Right ventricle myocardium superior (tissue), 1 donor: ENCODE data around the gene NRBP1. TPM values are rescaled to one million over a fixed set of nuclear protein-coding genes. Genes with fewer than 3 reads are reported as not detected.

Experiments
- ATAC-seq: fragments of 200-7000 bp; cut with Tn5 transposase; one replicate; pipeline ENCODE4 v1.9.1; 2020; ENCODE audit warnings: mild to moderate bottlenecking; ENCODE audit not compliant: poor library complexity
- DNase-seq: peaks from one replicate; pipeline ENCODE4 v3.0.0-alpha.2; 2020
- intact Hi-C: fragments of 100-400 bp; cut with DNase I; formaldehyde crosslinking; loops from one replicate; pipeline ENCODE4 v1.11.2; 2022
- long read RNA-seq: library from polyadenylated mRNA; unstranded; transcript quantifications from one replicate; pipeline ENCODE4 v2.0.0, GENCODE V29; 2021
- total RNA-seq: library from RNA; stranded (reverse); fragmentation: NEBNext Ultra II Directional; extraction: Animal tissue kit (Norgen Biotek cat#: 25700); gene quantifications from one replicate; pipeline ENCODE4 v1.2.1, GENCODE V29; 2021
- donor health status: DM: no; HTN: yes; CAD: no; lungs with severe emphysema.

The NRBP1 gene
- 50.8 TPM for total RNA-seq
- long read RNA-seq, transcript NRBP1-203 (18 exons, 2,163 nt), result major isoform, 21 of 203 reads
- long read RNA-seq, partial matches to known transcripts, result 178 of 203 reads
- long read RNA-seq, other reads (novel, unspliced or antisense), result 4 of 203 reads

- ATAC-seq (peak; percentile 98), DNase-seq (peak; percentile 96)
- intact Hi-C loops, result no loop called here
Measured at GRCh38 chr2:27428213-27428977, at the start of gene NRBP1. Gene NRBP1, plus strand, starts transcription at chr2:27428631. Its CDS starts 4,643 bp downstream, at chr2:27433274.

- no peak for DNase-seq
- no peak for ATAC-seq
- intact Hi-C loops, result no loop called here
Measured at GRCh38 chr2:27378809-27379290, 49.6 kb upstream of the NRBP1 start.

GRCh38 chr2:27379383-27379835, 49.0 kb upstream of the NRBP1 start:
- intact Hi-C loops, result no loop called here
- ATAC-seq (no peak), DNase-seq (no peak)

GRCh38 chr2:27379836-27380625, 48.4 kb upstream of the NRBP1 start:
- intact Hi-C loops, result no loop called here
- DNase-seq, result peak; percentile 85

GRCh38 chr2:27380626-27381545, 47.5 kb upstream of the NRBP1 start, which contains the start of gene ZNF513:
Gene ZNF513, minus strand, starts transcription at chr2:27380734. Its CDS starts 208 bp downstream, at chr2:27380526.
- intact Hi-C loops, result no loop called here
- DNase-seq (peak; percentile 99), ATAC-seq (peak; percentile 93)

More at GRCh38 chr2:27379836-27380625, 48.4 kb upstream of the NRBP1 start:
- ATAC-seq, result no peak

- DNase-seq (no peak), ATAC-seq (no peak)
- intact Hi-C loops, result no loop called here
Measured at GRCh38 chr2:27381577-27382181, 46.8 kb upstream of the NRBP1 start.

GRCh38 chr2:27390822-27391679, 37.4 kb upstream of the NRBP1 start:
- intact Hi-C loops, result no loop called here
- DNase-seq, result no peak
- ATAC-seq, result no peak

GRCh38 chr2:27393225-27393624, 35.2 kb upstream of the NRBP1 start:
- DNase-seq (no peak), ATAC-seq (no peak)
- intact Hi-C loops, result no loop called here

- intact Hi-C loops, result no loop called here
- no peak for ATAC-seq
- no peak for DNase-seq
Measured at GRCh38 chr2:27398962-27399361, 29.5 kb upstream of the NRBP1 start.

- DNase-seq (no peak), ATAC-seq (no peak)
- intact Hi-C loops, result no loop called here
Measured at GRCh38 chr2:27400348-27401135, 27.9 kb upstream of the NRBP1 start.

GRCh38 chr2:27407798-27408491, 20.5 kb upstream of the NRBP1 start:
- DNase-seq (no peak), ATAC-seq (no peak)
- intact Hi-C loops, result no loop called here

GRCh38 chr2:27408601-27409320, 19.7 kb upstream of the NRBP1 start:
- ATAC-seq, result peak; percentile 41
- intact Hi-C loops, result no loop called here
- no peak for DNase-seq

- intact Hi-C loops, result no loop called here
Measured at GRCh38 chr2:27409321-27410073, 18.9 kb upstream of the NRBP1 start, which contains the start of gene PPM1G. Gene PPM1G, minus strand, starts transcription at chr2:27409591. Its CDS starts 169 bp downstream, at chr2:27409422.

GRCh38 chr2:27412419-27413152, 15.8 kb upstream of the NRBP1 start:
- DNase-seq (no peak), ATAC-seq (no peak)
- intact Hi-C loops, result no loop called here

More at GRCh38 chr2:27409321-27410073, 18.9 kb upstream of the NRBP1 start, which contains the start of gene PPM1G:
- ATAC-seq, result peak; percentile 99
- DNase-seq, result peak; percentile 97
